IPS-18a (cell line): ENCODE measurements around the gene KLHL1.
"Not testable (repeated sequence)": the region's sequence is repeated elsewhere in the genome, so short reads cannot be mapped to it uniquely, and the experiment has no call there.

Experiments
- H3K27ac ChIP-seq: one replicate; pipeline ENCODE4 v1.5.1; 2013; ENCODE audit warnings: low read length
- H3K27me3 ChIP-seq: one replicate; pipeline ENCODE4 v1.6.1; 2013; ENCODE audit warnings: mild to moderate bottlenecking, low read length; ENCODE audit not compliant: control insufficient read depth, insufficient read depth
- H3K36me3 ChIP-seq: one replicate; pipeline ENCODE4 v1.6.1; 2013; ENCODE audit warnings: low read depth, low read length; ENCODE audit not compliant: control insufficient read depth
- H3K4me1 ChIP-seq: one replicate; pipeline ENCODE4 v1.6.1; 2013; ENCODE audit warnings: low read depth, low read length; ENCODE audit not compliant: control insufficient read depth
- H3K4me3 ChIP-seq: one replicate; pipeline ENCODE4 v1.5.1; 2013; ENCODE audit warnings: low read length
- H3K9ac ChIP-seq: one replicate; pipeline ENCODE4 v1.6.1; 2013; ENCODE audit warnings: mild to moderate bottlenecking, low read length, moderate library complexity
- H3K9me3 ChIP-seq: one replicate; pipeline ENCODE4 v1.6.1; 2013; ENCODE audit warnings: low read depth, low read length; ENCODE audit not compliant: control insufficient read depth

The KLHL1 gene, protein sequence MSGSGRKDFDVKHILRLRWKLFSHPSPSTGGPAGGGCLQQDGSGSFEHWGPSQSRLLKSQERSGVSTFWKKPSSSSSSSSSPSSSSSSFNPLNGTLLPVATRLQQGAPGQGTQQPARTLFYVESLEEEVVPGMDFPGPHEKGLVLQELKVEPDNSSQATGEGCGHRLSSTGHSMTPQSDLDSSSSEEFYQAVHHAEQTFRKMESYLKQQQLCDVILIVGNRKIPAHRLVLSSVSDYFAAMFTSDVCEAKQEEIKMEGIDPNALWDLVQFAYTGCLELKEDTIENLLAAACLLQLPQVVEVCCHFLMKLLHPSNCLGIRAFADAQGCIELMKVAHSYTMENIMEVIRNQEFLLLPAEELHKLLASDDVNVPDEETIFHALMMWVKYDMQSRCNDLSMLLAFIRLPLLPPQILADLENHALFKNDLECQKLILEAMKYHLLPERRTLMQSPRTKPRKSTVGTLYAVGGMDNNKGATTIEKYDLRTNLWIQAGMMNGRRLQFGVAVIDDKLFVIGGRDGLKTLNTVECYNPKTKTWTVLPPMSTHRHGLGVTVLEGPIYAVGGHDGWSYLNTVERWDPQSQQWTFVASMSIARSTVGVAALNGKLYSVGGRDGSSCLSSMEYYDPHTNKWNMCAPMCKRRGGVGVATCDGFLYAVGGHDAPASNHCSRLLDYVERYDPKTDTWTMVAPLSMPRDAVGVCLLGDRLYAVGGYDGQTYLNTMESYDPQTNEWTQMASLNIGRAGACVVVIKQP

DNA sequence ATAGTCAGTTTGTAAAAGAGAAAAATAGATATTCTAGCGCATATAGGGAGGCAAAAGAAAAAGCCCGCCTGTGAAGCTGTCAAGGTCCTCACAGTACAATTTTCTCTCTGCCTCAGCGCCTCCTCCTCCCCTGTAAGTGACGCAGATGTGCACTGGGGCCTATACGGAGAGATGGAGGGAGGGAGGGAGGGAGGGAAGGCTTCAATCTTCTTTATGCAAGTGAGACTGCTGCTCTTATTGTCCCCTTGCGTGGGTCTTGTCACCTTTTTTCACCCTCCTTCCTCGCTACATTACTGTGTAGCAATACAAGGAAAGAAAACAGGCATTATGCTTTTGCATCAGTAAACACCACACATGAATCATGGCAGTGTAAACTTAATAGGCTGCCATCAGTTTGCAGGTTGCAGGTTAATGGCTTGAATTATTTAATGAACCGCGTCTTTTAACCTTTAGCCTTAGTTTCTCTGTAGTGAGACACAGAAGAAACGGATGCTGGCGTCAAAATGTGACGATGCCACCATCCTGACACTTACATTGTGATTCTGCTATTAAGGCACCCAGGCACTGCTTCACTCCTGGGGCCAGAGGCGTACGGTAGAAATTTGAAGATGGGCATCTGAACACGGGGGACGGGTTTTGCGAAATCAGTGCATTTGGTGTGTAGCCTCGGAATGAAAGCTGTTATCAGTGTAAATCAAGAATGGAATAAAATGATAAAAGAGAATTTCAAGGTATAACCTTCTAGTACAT lies at the start of gene KLHL1:
Gene KLHL1 (minus strand): TSS at position 97 of the 750 bp plus-strand sequence. CDS start 753 bp downstream, outside the sequence.
- H3K27me3 ChIP-seq: peaks cover 36% of the 10 kb centered on the region
- H3K4me3 ChIP-seq: peak within 1 kb of the TSS; percentile 68
- no peaks in the 10 kb centered on the region for H3K4me1 ChIP-seq
- H3K36me3 ChIP-seq: no peaks in the 10 kb centered on the region
- H3K27ac ChIP-seq: no peak within 1 kb of the TSS
- no peaks in the 10 kb centered on the region for H3K9me3 ChIP-seq
- no peak within 1 kb of the TSS for H3K9ac ChIP-seq

DNA sequence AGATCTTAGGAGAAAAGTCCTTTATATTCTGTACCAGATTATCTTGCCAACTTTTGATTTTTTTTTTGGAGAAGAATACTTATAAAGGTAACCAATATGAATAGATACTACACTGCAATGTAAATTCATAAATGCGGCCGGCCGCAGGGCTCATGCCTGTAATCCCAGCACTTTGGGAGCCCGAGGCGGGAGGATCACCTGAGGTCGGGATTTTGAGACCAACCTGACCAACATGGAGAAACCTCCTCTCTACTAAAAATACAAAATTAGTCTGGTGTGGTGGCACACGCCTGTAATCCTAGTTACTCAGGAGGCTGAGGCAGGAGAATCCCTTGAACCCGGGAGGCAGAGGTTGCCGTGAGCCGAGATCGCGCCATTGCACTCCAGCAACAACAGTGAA lies 34.4 kb upstream of the KLHL1 start:
- not testable (repeated sequence) for H3K9ac ChIP-seq, H3K36me3 ChIP-seq, H3K4me3 ChIP-seq, H3K27me3 ChIP-seq, H3K9me3 ChIP-seq, H3K4me1 ChIP-seq, H3K27ac ChIP-seq

DNA sequence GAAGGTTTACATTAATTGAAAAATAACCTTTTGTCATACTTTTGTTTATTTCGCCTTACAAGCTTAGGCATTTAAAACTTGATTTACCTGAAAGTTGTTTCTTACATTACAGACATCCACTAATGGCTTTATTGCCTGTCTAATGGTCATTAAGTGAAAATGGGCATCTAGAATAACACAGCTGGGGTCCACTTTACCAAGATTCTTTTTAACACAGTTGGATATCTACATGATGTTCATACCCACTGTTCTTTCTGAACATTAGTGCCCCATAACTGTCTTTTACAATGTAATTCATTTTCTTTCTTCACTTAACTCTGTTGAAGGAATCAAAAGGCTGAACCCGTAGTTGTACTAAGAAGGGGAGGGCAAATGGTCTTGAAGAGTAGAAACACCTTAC lies 19.8 kb upstream of the KLHL1 start:
- Histone ChIP-seq H3K27me3 (no peaks in the 10 kb centered on the region), H3K9me3 (no peaks in the 10 kb centered on the region), H3K27ac (no peak overlapping the region), H3K4me1 (no peaks in the 10 kb centered on the region), H3K4me3 (no peak overlapping the region), H3K9ac (no peak overlapping the region), H3K36me3 (no peaks in the 10 kb centered on the region)

DNA sequence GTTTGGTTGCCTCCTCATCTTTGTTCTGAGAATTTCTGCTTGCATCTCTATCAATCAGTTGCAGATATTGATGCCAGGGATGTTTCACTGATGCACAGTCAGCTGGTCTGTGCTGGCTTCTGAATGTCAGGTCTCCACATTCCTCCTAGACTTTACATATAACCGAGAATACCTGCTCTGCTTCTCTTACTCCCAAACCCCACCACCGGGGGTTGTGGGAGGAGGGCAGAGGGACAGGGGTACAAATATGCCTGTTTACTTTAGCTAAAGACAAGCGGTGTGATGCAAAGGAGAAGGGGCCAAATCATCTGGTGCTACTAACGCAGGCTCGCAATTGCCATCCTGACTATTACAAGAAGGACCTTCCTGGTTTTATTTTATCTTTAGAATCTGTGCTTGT lies 17.4 kb upstream of the KLHL1 start:
- Histone ChIP-seq H3K9me3 (no peaks in the 10 kb centered on the region), H3K4me1 (no peaks in the 10 kb centered on the region), H3K36me3 (no peaks in the 10 kb centered on the region), H3K4me3 (no peak overlapping the region), H3K27me3 (no peaks in the 10 kb centered on the region), H3K9ac (no peak overlapping the region), H3K27ac (no peak overlapping the region)

DNA sequence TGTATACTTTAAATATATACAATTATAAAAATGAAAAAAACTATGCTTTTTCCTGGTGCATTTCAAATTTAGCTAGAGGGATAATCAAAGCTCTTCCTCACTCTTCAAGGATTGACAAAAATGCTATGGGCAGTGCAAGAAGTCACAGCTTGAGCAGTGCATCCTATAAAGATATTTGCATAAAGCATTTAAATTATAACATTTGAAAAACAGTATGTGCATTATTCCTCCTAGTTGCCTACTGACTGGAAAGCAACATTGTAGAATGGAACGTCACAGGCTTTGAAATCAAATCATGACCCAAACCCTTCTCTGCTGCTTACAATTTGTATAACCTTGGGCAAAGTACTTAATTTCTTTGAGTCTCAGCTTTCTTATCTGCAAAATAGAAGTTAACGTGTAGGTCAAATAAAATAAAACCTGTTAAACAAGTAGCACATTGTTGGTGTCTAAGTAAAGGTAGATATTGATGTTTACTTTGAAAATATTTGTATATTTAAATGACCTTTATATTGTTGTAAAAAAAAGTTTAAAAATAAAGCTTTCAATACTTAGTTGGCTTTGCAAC lies 9.2 kb upstream of the KLHL1 start:
- Histone ChIP-seq H3K36me3 (no peaks in the 10 kb centered on the region), H3K4me3 (no peak overlapping the region), H3K9me3 (no peaks in the 10 kb centered on the region), H3K4me1 (no peaks in the 10 kb centered on the region), H3K9ac (no peak overlapping the region), H3K27me3 (no peaks in the 10 kb centered on the region), H3K27ac (no peak overlapping the region)

DNA sequence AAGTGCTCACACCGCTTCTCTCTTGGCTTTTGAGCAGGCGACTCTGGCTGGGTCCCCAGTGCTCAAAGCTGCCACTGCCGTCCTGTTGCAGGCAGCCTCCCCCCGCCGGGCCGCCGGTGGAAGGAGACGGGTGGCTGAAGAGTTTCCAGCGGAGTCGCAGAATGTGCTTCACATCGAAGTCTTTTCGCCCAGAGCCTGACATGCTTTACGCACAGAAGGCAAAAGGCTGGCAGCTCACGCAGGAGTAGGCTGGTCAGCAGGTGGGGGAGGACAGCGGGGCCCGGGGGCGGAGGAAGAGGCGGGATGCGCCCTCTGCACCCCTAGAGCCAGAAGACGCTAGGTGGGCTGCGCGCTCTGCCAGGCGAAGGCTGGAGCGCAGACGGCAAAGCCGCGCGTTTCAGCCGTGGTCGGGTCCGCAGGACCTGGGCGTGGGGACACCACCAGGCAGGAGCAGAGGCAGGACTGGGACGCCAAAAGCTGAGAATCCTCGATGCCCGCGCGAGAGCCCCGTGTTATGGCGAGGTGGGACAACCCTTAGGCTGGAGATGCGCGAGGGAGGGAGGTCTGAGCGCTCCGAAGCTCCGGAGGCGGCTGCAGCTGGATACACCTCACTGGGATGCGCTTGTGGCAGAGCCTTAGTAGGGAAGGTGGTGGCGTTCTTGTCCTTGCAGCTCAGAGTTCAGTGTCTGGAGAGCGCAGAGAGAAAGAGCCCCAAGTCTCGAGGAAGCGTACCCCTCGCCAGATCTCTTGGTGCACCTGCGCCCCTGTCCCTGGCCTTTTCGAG lies 562 bp downstream of the KLHL1 start, which contains the start of gene ATXN8OS:
Gene ATXN8OS (plus strand): TSS at position 329 of the 784 bp plus-strand sequence.
- Histone ChIP-seq H3K36me3 (no peaks in the 10 kb centered on the region), H3K27me3 (peaks cover 36% of the 10 kb centered on the region), H3K4me3 (peak within 1 kb of the TSS; percentile 68), H3K27ac (no peak within 1 kb of the TSS), H3K9me3 (no peaks in the 10 kb centered on the region), H3K9ac (no peak within 1 kb of the TSS), H3K4me1 (no peaks in the 10 kb centered on the region)

DNA sequence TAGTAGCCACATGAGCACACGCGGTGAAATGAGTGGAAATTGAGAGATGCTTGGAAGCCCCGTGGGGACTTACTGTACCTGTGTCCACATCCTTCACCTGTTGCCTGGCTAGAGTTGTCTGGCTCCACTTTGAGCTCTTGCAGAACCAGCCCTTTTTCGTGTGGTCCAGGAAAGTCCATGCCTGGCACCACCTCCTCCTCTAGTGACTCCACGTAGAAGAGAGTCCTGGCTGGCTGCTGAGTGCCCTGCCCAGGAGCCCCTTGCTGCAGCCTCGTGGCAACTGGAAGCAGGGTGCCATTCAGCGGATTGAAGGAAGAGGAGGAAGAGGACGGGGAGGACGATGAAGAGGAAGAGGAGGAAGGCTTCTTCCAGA lies 1.1 kb downstream of the KLHL1 start:
- H3K9ac ChIP-seq: no peak overlapping the region
- no peaks in the 10 kb centered on the region for H3K9me3 ChIP-seq
- no peak overlapping the region for H3K27ac ChIP-seq
- no peaks in the 10 kb centered on the region for H3K4me1 ChIP-seq
- peaks cover 36% of the 10 kb centered on the region for H3K27me3 ChIP-seq
- H3K4me3 ChIP-seq: peak overlapping the region; percentile 68
- H3K36me3 ChIP-seq: no peaks in the 10 kb centered on the region

DNA sequence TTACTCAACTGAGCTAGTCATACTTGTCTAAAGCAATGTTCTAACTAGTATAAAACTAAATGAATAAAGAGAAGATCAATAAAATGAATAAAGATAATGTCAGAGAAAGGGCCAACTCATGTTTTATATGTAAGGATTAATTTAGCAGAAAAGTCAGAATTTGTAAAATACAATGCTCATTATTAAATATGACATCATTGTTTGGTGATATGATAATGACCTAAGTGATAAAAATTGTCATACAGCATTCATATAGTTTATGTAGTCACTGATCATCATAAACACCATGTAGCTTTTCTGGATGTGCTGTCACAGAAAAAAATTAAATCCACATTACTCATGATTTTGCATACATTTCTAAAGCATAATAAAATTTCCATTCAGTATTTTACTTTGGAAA lies 3.8 kb downstream of the KLHL1 start:
- no peaks in the 10 kb centered on the region for H3K36me3 ChIP-seq
- H3K4me1 ChIP-seq: no peaks in the 10 kb centered on the region
- no peak overlapping the region for H3K9ac ChIP-seq
- no peaks in the 10 kb centered on the region for H3K9me3 ChIP-seq
- H3K27ac ChIP-seq: no peak overlapping the region
- H3K27me3 ChIP-seq: peaks cover 35% of the 10 kb centered on the region
- no peak overlapping the region for H3K4me3 ChIP-seq

DNA sequence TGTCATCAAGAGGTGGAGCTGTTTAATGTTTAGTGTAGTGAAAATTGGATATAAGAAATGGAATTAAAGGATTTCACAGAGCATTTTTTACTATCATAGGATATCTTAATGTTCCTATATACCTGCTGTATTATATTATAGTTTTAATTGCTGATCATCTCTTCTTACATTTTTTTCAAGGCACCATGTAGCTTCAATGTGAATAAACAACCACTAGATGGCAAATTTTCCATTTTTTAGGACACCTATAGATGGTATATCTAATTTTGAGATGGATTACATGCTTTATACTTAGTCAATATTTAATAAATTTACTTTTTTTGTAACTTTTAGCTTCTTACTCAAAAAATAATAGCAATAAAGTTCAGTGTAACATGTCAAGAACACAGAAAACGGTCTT lies 9.6 kb downstream of the KLHL1 start:
- Histone ChIP-seq H3K27me3 (no peaks in the 10 kb centered on the region), H3K9me3 (no peaks in the 10 kb centered on the region), H3K36me3 (no peaks in the 10 kb centered on the region), H3K4me1 (no peaks in the 10 kb centered on the region), H3K9ac (no peak overlapping the region), H3K4me3 (no peak overlapping the region), H3K27ac (no peak overlapping the region)

DNA sequence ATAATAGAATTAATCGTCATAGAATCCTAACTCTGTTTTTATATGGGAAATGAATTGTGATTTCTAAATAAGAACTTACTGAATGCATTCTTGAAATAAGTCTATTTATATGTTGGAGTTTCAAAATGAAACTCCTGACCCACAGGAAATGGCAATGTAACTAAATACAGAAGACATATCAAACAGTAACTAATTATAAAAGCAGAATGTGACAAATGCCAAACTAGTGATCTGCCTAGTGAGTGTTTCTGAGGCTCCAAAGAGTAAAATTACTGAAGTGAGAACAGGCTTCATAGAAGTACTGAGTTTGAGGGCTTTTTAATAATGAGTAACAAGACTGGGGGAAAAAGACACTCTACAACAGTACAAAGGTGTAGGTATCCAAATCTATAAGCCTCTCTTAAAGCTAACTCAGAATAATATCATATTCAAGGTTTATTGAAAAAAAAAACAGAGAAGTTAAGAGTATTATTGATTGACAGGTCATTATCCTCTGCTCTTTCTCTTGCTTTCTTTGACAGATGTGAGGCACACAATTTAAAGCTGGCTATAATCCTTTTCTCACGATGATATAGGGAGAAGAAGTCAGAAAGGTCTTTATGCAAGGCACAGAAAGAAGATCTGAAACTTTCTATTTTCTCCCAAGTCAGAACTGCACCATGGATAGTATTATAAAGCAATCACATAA lies 18.1 kb downstream of the KLHL1 start:
- Histone ChIP-seq H3K36me3 (no peaks in the 10 kb centered on the region), H3K4me1 (peaks cover 8% of the 10 kb centered on the region), H3K27me3 (no peaks in the 10 kb centered on the region), H3K9me3 (no peaks in the 10 kb centered on the region), H3K27ac (no peak overlapping the region), H3K4me3 (no peak overlapping the region), H3K9ac (no peak overlapping the region)
